UCSD-AML1 (cell line): Measurements from ENCODE around the gene RNGTT.
"Not testable (repeated sequence)": the region's sequence is repeated elsewhere in the genome, so short reads cannot be mapped to it uniquely, and the experiment has no call there.

Experiments used
- DNase-seq: peaks from one replicate; lab custom pipeline; 2025; ENCODE audit not compliant: unreplicated experiment; lab: John Stamatoyannopoulos, UW

Gene RNGTT

DNA sequence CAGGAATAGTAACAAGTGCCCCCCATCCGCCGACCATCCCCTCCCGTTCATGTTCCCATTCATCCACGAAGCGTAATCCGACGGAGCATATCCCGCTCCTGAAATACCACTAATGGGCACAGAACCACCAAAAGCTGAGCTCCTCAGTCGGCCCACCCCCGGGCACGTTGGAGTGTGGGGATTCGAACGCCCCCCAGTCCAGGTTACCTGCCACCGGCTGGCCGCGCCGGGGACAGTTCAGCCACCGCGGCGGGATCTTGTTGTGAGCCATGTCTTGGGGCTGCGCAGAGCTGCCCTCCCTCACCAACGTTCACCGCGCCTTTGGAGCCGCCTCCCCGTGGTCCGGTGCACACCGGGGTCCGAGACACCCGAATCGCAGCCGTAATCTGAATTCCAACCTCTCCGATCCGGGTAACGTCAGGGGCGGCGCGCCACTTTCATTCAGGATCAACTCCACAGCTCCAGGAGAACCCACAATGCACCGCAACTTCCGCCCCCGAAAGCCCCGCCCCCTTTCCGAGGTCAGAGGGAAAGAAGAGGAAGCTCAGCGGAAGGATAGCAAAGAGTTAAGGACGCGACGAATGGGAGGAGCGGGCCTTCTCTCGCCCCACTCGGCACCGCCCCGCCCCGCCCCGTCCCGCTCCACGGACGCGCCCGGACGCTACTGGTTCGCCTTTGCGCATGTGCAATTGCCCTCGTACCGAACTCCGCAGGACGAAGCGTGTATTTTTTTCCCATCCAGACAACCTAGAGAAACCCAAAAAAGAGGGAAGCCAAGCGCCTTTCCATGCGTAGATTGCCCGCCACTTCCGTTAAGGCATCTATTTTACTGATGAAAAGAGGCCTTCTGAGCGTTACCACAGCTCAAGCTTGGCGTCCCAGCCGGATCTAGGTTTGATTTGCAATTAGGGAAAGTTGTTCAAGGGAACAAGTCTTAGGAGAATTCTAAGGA, at the start of gene RNGTT:
Gene RNGTT (minus strand): TSS at position 480 of the 952 bp plus-strand sequence. CDS start 209 bp downstream, at position 271.
- peak; percentile 99 for DNase-seq

DNA sequence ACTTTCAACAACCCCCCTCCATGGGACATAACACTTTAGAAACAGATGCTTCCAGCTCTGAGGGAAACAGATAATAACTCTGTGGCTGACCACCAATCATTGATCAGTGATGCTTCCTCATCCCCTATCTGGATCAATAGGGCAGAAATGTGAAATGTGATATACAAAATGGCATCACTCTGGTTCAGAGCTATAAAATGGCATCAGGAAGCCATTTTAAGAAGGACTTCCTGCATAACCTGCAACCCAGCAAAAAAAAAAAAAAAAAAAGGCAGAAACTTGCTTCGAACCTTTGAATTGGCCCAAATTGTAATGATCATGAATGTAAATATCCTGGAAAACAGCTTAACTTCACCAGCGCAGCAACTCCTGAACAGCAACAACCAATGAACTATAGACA, 48.0 kb upstream of the RNGTT start:
- DNase-seq = no peak

DNA sequence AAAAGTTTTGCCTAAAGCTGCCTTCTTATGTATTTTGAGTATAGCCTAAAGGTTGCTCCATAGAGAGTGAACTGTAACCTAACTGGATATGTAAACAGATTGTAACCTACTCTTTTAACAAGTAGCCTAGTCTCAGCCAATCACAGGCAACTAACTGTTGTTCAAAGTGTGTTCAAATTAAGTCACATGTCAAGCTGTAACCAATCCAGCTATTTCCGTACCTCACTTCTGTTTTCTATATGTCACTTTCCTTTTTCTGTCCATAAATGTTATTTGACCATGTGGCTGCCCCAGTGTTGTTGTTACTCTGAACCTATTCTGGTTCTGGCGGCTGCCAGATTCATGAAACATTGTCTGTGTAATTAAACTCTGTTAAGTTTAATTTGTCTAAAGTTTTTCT, 47.4 kb upstream of the RNGTT start:
- DNase-seq = no peak

DNA sequence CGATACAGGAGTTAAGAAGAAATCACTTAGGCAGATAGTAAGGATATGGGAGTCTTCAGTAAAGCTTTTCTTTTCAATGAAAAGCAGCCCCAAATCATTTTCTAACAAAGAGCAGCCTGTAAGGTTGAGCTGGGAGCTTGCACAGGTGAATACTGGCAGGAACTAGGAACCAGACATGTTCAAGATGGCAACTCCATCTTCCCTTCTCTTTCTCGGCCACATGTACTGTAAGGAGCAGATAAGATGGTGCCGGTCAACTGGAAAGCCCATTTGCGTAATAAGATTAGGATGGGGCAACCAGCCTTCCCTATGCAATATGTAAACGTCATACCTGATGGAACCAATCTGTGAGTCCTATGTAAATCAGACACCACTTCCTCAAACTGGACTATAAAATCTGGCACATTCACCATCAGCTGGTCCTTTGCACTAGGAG, 46.2 kb upstream of the RNGTT start:
- DNase-seq = no peak

DNA sequence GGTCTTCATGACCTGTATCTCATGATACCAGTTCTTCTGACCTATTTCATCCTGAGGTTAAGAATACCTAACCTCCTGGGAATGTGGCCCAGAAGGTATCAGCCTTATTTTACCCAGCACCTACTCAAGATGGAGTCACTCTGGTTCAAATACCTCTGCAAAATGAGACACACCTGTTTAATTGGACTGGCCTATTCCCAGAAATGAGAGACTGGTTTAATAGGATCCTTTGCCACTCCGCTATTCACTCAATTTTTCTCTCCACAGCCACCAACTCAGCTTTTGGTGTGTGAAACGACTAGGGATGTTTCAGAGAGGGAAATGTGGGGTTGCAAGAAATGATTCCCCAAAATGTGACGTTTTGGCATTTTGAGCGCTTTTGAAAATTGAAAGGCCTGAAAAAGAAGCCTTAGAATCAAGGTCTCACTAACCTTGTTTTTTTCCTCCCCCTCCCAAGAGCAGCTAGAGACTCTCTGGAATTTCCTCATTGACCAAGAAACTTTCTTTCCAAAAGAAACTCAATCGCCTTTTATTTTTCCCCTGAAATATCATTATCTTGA, 45.5 kb upstream of the RNGTT start:
- DNase-seq = no peak

DNA sequence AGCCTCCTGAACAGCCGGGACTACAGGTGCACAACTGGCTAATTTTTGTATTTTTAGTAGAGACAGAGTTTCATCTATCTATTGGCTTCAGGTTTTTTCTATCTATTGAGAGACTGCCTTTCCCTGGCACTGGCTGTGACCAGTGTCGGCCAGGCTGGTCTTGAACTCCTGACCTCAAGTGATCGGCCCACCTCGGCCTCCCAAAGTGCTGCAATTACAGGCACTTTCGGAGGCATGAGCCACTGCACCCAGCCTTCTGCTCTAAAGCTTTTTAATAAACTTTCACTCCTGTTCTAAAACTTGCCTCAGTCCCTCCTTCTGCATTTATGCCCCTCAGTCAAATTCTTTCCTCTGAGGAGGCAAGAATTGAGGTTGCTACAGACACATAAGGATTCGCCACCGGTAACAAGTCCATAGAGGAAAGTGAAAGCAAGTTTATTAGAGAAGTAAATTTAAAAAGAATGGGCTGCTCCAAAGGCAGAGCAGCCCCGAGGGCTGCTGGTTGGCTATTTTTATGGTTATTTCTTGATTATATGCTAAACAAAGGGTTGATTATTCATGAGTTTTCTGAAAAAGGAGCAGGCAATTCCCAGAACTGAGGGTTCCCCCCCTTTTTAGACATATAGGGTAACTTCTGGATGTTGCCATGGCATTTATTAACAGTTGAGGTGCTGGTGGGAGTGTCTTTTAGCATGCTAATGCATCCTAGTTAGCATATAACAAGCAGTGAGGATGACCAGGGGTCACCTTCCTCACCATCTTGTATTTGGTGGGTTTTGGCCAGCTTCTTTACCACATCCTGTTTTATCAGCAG, 44.8 kb upstream of the RNGTT start:
- DNase-seq = no peak

DNA sequence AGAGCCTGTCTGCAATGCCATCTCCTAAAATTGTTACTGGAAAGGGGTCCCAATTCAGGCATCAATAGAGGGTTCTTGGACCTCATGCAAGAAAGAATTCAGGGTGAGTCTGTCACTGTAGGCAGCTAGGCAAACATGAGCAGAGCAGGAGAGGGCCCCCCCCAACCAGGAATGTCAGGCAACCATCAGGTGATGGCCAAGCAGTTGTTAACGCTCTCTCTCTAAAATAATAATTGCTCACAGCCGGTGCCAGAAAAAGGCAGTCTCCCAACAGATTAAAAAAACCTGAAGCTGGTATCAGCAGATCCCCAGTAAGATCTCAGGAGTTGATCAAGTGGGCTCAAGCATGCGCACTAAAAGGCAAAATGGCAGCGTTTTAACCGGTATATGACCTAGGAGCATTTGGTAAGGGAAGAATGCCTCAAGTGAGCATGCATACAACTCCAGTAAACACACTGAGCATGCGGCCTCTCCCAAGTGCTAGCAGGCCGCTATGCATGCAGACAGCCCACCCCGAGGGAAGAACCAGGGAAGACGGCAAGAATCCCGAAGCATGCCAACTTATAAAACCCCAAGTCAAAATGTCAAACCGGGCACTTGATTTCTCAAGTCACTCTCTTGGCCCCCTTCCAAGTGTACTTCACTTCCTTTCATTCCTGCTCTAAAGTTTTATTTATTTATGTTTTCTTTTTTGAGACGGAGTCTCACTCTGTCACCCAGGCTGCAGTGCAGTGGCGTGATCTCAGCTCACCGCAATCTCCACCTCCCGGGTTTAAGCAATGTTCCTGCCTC, 44.0 kb upstream of the RNGTT start:
- no peak for DNase-seq

DNA sequence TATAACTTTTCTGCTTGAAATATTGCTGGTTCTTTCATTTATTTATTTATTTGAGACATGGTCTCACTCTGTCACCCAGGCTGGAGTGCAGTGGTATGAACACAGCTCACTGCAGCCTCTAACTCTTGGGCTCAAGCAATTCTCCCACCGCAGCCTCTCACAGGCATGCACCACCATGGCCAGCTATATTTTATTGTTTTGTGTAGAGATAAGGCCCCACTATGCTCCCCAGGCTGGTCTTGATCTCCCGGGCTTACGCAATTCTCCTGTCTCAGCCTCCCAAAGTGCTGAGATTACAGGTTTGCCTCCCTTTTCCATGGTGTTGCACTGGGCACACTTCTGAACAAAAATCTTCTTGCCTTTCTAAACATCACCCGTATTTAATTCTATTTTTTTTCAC, 39.1 kb upstream of the RNGTT start:
- DNase-seq = no peak

DNA sequence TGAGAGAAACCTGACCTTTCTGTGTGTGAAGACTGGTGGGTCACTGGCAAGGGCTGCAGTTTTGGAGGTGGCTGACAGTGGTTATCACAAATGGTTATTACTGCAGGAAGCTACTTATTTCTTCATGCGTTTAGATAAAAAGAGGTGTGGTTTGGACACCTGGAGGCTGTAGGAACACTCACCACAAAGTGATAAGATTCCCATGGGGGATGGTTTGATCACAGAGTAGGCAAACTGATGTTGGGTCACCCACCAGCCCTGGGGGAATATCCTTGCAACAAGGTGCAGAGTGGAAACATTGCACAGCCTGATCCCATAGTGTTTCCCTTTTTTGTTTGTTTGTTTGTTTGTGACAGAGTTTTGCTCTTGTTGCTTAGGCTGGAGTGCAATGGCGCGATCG, 33.9 kb upstream of the RNGTT start:
- no peak for DNase-seq

DNA sequence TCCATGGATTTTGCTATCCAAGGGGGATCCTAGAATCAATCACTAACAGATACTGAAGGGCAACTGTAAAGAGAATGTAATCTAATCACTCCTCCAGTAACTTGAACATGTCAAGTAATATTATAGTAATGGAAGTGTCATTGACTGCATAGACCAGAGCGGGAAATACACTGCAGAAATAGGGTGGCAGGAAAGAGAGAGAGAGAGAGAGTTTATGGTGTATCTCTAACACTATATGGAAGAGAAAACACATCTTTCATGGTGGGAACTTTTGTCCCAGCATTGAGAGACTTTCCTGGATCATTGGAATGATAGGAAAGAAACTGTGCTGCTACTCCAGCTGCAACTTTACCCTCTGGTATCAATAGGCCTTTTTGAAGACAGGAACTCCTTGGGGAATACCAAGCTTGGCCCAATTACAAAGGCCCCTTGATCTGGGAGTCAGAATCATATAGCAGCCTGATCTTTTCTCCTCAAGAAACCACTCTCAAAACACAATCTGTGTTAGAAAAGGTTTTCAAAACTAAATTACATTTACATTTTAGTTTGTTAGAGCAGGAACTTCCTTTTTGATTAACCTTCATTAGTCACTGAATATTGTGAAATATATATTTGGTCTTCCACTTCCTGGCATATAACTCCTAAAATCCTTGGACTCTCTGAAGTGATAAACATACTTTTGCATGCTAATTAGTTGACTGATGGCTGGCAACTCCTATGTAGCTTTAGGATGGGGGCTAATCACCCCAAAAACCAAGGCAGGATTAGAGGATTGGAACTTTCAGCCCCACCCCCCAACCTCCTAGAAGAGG, 29.5 kb upstream of the RNGTT start:
- DNase-seq = no peak

DNA sequence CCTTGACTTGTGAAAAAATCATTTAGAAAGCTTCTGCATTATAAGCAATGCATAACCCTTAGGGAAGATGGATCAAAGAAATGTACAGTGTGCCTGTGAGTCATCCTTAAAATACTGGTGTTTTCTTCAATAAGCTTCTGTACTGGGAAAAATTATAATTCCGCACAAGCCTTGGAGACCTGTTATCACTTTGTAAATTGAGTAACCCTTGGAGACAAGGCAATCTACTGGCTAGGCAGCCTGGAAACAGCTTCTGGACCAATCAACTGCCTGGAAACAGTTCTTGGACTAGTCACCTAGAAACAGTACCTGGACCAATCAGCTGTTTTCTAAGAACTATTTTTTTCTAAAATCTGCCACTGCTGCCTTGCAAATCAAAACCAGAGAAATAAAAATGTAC, 25.8 kb upstream of the RNGTT start:
- no peak for DNase-seq

DNA sequence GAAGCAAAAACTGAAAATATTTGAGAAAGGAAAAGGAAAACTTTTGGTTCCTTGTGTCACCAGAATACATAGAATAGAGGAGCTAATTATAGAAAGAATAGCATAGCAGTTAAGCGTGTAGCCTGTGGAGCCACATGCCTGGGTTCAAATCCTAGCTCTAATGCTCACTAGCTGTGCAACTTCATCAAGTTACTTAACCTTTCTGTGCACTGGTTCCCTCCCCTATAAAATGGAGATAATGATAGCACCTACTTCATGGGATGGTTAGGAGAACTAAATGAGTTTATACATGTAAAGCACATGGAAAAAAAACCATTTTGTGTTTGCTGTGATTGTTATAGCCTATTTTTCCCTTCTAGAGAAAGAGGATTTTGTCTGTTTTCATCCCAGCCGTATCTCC, 24.5 kb upstream of the RNGTT start:
- DNase-seq = no peak

DNA sequence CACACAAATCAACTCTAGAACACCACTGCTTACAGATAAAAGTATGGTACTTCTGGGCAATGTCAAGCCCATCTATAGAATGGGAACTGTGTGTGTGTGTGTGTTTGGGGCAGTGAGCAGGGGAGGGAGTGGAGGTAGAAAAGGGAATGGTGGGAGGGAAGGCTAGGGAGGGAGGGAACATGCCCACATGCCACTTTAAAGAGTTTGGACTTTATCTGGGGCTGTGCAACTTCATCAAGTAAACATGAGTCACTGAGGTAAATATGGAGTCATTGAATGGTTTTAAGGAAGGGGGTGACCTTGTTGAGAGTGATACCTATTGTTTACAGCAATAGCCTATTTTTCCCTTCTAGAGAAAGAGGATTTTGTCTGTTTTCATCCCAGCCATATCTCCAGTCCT, 22.5 kb upstream of the RNGTT start:
- no peak for DNase-seq

DNA sequence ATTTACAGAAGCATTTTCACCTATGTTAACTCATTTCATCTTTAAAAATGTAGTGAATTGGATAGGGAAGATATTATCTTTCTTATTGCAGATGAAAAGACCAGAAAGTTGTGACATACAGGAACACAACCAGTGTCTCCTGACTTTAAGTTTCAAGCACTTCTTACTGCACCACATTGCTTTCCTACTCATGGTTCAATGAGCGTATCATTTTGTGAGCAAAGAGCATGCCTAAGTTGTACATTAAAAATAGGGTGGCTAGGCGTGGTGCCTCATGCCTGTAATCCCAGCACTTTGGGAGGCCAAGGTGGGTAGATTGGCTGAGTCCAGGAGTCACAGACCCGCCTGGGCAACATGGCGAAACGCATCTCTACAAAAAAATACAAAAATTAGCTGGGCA, 21.2 kb upstream of the RNGTT start:
- no peak for DNase-seq

DNA sequence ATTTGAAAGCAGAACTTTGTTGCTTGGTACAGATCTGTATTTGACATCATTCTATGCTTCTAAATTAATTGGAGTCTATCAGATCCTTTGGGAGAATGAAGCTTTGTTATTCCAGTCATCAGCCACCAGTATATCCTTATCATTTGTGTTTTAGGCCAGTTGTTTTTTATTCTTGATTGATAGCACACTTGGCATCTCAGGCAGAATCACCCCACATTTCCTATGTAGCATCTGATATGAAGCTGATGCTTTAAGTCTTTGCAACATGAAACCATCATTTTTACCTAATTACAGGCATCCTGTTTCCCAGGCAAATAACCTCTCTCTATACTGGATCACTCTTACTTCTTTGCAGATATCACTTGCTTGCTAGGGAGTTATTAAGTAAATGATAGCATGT, 20.7 kb upstream of the RNGTT start:
- DNase-seq = no peak

DNA sequence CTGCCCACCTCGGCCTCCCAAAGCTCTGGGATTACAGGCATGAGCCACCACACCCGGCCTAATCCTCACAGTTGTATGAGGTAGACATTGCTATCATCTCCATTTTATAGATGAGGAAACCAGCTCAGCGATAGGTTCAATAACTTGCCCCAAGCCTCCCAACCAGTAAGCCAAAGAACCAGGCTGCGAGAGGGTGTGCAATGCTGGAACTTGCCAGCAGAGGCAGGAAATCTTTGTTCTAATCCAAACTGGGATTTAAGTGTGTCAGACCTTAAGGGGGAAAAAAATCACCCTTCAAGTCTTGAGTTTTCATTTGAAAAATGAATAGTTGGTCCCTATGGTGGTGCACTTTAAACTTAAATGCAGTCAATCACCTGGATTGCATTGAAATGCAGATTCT, 20.1 kb upstream of the RNGTT start:
- peak; percentile 12 for DNase-seq

DNA sequence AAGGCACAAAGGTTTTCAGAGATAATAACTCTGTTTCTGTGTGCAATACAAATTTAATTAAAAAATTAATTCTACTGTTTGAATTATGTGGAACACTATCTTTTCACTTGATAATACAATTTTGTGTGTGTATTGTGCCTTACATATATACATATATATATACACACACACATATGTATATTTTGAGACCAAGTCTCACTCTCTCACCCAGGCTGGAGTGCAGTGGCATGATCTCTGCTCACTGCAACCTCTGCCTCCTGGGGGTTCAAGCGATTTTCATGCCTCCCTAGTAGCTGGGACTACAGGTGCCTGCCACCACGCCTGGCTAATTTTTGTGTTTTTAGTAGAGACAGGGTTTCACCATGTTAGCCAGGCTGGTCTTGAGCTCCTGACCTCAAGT, 19.7 kb upstream of the RNGTT start:
- not testable (repeated sequence) for DNase-seq

DNA sequence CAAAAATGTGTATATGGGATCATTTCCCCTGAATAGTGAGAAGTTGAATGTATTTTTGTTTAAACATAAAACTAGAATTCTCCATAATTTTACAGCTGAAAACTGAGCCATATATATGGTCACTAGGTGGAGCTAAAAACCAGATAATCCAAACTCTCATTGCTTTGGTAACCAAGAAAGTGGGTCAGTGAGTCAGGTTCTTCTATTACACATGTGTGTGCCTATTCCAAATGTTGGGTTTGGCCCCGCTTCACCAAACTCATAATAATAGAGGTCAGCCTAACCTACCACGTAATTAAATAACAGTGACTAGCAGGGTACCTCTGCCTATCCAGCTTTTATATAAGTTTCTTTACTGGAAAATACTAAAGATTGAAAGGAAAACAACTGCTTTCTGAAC, 19.3 kb upstream of the RNGTT start:
- no peak for DNase-seq

DNA sequence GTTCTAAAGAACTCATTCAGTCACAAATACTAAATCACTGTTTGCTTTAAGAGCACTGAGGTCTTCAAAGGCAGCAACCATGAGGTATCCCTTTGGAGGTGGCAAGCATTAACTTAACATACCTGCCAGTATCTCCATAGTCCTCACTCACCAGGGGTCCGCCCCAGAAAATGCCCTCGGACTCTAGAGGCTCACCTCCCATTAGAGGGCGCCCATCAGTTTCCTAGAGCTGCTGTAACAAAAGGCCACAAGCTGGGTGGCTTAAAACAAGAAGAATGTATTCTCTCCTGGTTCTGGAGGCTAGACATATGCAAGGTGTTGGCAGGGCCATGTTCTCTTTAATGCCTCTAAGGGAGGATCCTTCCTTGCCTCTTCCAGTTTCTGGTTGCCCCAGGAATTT, 12.0 kb upstream of the RNGTT start:
- DNase-seq = no peak
